DOHH2 (cell line): Measurements from ENCODE around the gene HTR6.

Source experiments
- CTCF ChIP-seq: fragments of 200-600 bp; sonication (generic); IDR thresholded peaks from one replicate; pipeline ENCODE4 v1.5.1; 2014; ENCODE audit warnings: antibody characterized with exemption, mild to moderate bottlenecking, low read depth, low read length; ENCODE audit not compliant: poor library complexity, severe bottlenecking
- EZH2phosphoT487 ChIP-seq: fragments of 200-600 bp; sonication (generic); IDR thresholded peaks from 2 replicates; pipeline ENCODE4 v1.6.1; 2017; ENCODE audit warnings: borderline replicate concordance, mild to moderate bottlenecking, antibody characterized with exemption, low read length, moderate library complexity, mixed read lengths

GRCh38 chr1:19715334-19716203, 50.9 kb downstream of the HTR6 start:
- TF ChIP-seq CTCF (peak; percentile 95), EZH2phosphoT487 (no peak)
